Measurements from ENCODE around the gene FBXL7.

Gene FBXL7

DNA sequence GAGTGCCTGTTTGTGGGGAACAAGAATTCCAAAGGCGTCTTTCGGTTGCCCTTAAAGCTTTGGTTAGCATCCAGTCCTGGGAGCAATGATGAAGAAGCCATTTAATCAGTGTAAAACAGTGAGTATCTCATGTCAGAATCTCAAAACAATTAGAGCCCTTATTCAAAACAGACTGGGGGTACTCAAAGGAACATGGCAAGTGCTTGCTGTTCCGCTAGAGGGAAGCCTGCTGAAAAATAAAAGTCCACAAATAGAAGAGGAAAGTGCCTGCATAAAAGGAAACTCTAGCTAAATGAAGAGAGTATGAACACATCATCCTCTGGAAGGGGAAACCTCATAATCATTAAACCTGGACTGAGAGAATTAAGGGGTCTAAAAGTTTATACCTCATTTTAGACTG is 26.4 kb downstream of the FBXL7 start:
- Histone ChIP-seq H3K27me3 (ENCODE audit: insufficient read depth, low read length) (peaks cover 2% of the 10 kb centered on the region), H3K27ac (ENCODE audit: low read depth, low read length) (no peak overlapping the region), H3K4me1 (ENCODE audit: control insufficient read depth in 1 of 2, insufficient read depth in 2 of 2, low read length in 2 of 2) (no peaks in the 10 kb centered on the region), H3K79me2 (ENCODE audit: control insufficient read depth, insufficient read depth, low read length, poor library complexity) (no peaks in the 10 kb centered on the region), H4K91ac (ENCODE audit: low read depth, low read length) (no peak overlapping the region), H2AK5ac (ENCODE audit: low read length) (no peak overlapping the region), H3K4ac (ENCODE audit: low read depth, low read length) (no peak overlapping the region), H3K9me3 (ENCODE audit: insufficient read depth, low read depth, low read length) (no peaks in the 10 kb centered on the region), H3K23ac (ENCODE audit: low read length) (no peak overlapping the region), H3K4me2 (ENCODE audit: low read length) (no peak overlapping the region), H3K18ac (ENCODE audit: low read length) (no peak overlapping the region), H2AFZ (ENCODE audit: insufficient read depth, low read length, poor library complexity) (no peak overlapping the region), H2BK120ac (ENCODE audit: insufficient read depth, low read length, poor library complexity) (no peak overlapping the region), H4K8ac (ENCODE audit: low read depth, low read length) (no peak overlapping the region), H3K36me3 (ENCODE audit: control insufficient read depth in 1 of 2, insufficient read depth in 2 of 2, low read length in 2 of 2) (no peaks in the 10 kb centered on the region), H3K9ac (ENCODE audit: low read length) (no peak overlapping the region), H3K79me1 (ENCODE audit: low read length) (no peaks in the 10 kb centered on the region), H4K12ac (ENCODE audit: low read depth, low read length) (no peak overlapping the region), H3K4me3 (ENCODE audit: low read depth, low read length) (no peak overlapping the region), H3K14ac (ENCODE audit: low read length) (no peak overlapping the region), H2BK5ac (ENCODE audit: low read depth, low read length, poor library complexity) (no peak overlapping the region), H2BK12ac (ENCODE audit: low read length) (no peak overlapping the region)
- no peak for DNase-seq
- no CpG with 5 or more reads among the region's 3 CpGs for WGBS (ENCODE audit: extremely low coverage, insufficient coverage, insufficient read length)

DNA sequence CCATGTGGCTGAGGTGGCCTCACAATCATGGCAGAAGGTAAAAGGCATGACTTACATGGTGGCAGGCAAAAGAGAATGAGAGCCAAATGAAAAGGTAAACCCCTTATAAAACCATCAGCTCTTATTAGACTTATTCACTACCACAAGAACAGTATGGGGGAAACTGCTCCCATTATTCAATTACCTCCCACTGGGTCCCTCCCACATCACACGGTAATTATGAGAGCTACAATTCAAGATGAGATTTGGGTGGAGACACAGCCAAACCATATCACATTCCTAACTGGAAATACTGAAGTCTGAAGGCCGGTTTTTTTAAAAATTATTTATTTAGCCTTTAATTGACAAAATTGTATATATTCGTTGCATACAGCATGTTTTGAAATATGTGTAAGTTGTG is 28.5 kb downstream of the FBXL7 start:
- no CpG with 5 or more reads among the region's 3 CpGs for WGBS (ENCODE audit: extremely low coverage, insufficient coverage, insufficient read length)
- Histone ChIP-seq H2BK5ac (ENCODE audit: low read depth, low read length, poor library complexity) (no peak overlapping the region), H2AFZ (ENCODE audit: insufficient read depth, low read length, poor library complexity) (no peak overlapping the region)

DNA sequence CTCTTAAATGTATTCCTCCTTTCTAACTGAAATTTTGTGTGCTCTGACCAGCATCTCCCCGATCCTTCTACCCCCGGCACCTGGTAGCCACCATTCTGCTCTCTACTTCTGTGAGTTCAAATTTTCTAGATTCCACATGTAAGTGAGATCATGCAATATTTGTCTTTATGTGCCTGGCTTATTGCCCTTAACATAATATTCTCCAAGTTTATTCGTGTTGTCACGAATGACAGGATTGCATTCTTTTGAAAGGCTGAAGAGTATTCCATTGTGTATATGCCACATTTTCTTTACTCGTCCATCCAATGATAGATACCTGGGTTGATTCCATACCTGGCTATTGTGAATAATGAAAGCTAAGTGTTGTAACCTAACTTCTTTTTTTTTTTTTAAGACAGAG is 29.0 kb downstream of the FBXL7 start:
- Histone ChIP-seq H2BK120ac (ENCODE audit: insufficient read depth, low read length, poor library complexity) (no peak overlapping the region), H3K36me3 (ENCODE audit: control insufficient read depth in 1 of 2, insufficient read depth in 2 of 2, low read length in 2 of 2) (no peaks in the 10 kb centered on the region), H4K91ac (ENCODE audit: low read depth, low read length) (no peak overlapping the region), H3K27me3 (ENCODE audit: insufficient read depth, low read length) (peaks cover 2% of the 10 kb centered on the region), H2AFZ (ENCODE audit: insufficient read depth, low read length, poor library complexity) (no peak overlapping the region), H4K12ac (ENCODE audit: low read depth, low read length) (no peak overlapping the region), H2AK5ac (ENCODE audit: low read length) (no peak overlapping the region), H3K9me3 (ENCODE audit: insufficient read depth, low read depth, low read length) (no peaks in the 10 kb centered on the region), H4K8ac (ENCODE audit: low read depth, low read length) (no peak overlapping the region), H3K79me1 (ENCODE audit: low read length) (no peaks in the 10 kb centered on the region), H2BK12ac (ENCODE audit: low read length) (no peak overlapping the region), H3K23ac (ENCODE audit: low read length) (no peak overlapping the region), H3K79me2 (ENCODE audit: control insufficient read depth, insufficient read depth, low read length, poor library complexity) (no peaks in the 10 kb centered on the region), H2BK5ac (ENCODE audit: low read depth, low read length, poor library complexity) (no peak overlapping the region), H3K14ac (ENCODE audit: low read length) (no peak overlapping the region), H3K27ac (ENCODE audit: low read depth, low read length) (no peak overlapping the region), H3K4ac (ENCODE audit: low read depth, low read length) (no peak overlapping the region), H3K9ac (ENCODE audit: low read length) (no peak overlapping the region), H3K4me3 (ENCODE audit: low read depth, low read length) (no peak overlapping the region), H3K4me2 (ENCODE audit: low read length) (no peak overlapping the region), H3K18ac (ENCODE audit: low read length) (no peak overlapping the region), H3K4me1 (ENCODE audit: control insufficient read depth in 1 of 2, insufficient read depth in 2 of 2, low read length in 2 of 2) (no peaks in the 10 kb centered on the region)
- DNase-seq = no peak
- no CpG with 5 or more reads among the region's 5 CpGs for WGBS (ENCODE audit: extremely low coverage, insufficient coverage, insufficient read length)

More for the DNA sequence above, 28.5 kb downstream of the FBXL7 start:
- Histone ChIP-seq H3K36me3 (ENCODE audit: control insufficient read depth in 1 of 2, insufficient read depth in 2 of 2, low read length in 2 of 2) (no peaks in the 10 kb centered on the region), H3K4me3 (ENCODE audit: low read depth, low read length) (no peak overlapping the region), H3K4me2 (ENCODE audit: low read length) (no peak overlapping the region), H2BK120ac (ENCODE audit: insufficient read depth, low read length, poor library complexity) (no peak overlapping the region), H3K79me2 (ENCODE audit: control insufficient read depth, insufficient read depth, low read length, poor library complexity) (no peaks in the 10 kb centered on the region), H3K27me3 (ENCODE audit: insufficient read depth, low read length) (peaks cover 2% of the 10 kb centered on the region), H3K9ac (ENCODE audit: low read length) (no peak overlapping the region), H3K23ac (ENCODE audit: low read length) (no peak overlapping the region), H4K91ac (ENCODE audit: low read depth, low read length) (no peak overlapping the region), H2BK12ac (ENCODE audit: low read length) (no peak overlapping the region), H3K79me1 (ENCODE audit: low read length) (no peaks in the 10 kb centered on the region), H4K12ac (ENCODE audit: low read depth, low read length) (no peak overlapping the region), H3K9me3 (ENCODE audit: insufficient read depth, low read depth, low read length) (no peaks in the 10 kb centered on the region), H2AK5ac (ENCODE audit: low read length) (no peak overlapping the region), H3K18ac (ENCODE audit: low read length) (no peak overlapping the region), H3K27ac (ENCODE audit: low read depth, low read length) (no peak overlapping the region), H4K8ac (ENCODE audit: low read depth, low read length) (no peak overlapping the region), H3K4ac (ENCODE audit: low read depth, low read length) (no peak overlapping the region), H3K14ac (ENCODE audit: low read length) (no peak overlapping the region), H3K4me1 (ENCODE audit: control insufficient read depth in 1 of 2, insufficient read depth in 2 of 2, low read length in 2 of 2) (no peaks in the 10 kb centered on the region)
- DNase-seq = no peak

GRCh38 chr5:15529821-15530220 is 29.8 kb downstream of the FBXL7 start:
- Histone ChIP-seq H3K4me2 (ENCODE audit: low read length) (no peak overlapping the region), H2BK12ac (ENCODE audit: low read length) (no peak overlapping the region), H3K4me1 (ENCODE audit: control insufficient read depth in 1 of 2, insufficient read depth in 2 of 2, low read length in 2 of 2) (no peaks in the 10 kb centered on the region), H3K14ac (ENCODE audit: low read length) (no peak overlapping the region), H3K27me3 (ENCODE audit: insufficient read depth, low read length) (peaks cover 2% of the 10 kb centered on the region), H3K36me3 (ENCODE audit: control insufficient read depth in 1 of 2, insufficient read depth in 2 of 2, low read length in 2 of 2) (no peaks in the 10 kb centered on the region), H3K27ac (ENCODE audit: low read depth, low read length) (no peak overlapping the region), H3K4ac (ENCODE audit: low read depth, low read length) (no peak overlapping the region), H2BK120ac (ENCODE audit: insufficient read depth, low read length, poor library complexity) (no peak overlapping the region), H4K8ac (ENCODE audit: low read depth, low read length) (no peak overlapping the region), H3K9me3 (ENCODE audit: insufficient read depth, low read depth, low read length) (no peaks in the 10 kb centered on the region), H2AFZ (ENCODE audit: insufficient read depth, low read length, poor library complexity) (no peak overlapping the region), H4K91ac (ENCODE audit: low read depth, low read length) (no peak overlapping the region), H3K23ac (ENCODE audit: low read length) (no peak overlapping the region), H2BK5ac (ENCODE audit: low read depth, low read length, poor library complexity) (no peak overlapping the region), H3K9ac (ENCODE audit: low read length) (no peak overlapping the region), H2AK5ac (ENCODE audit: low read length) (no peak overlapping the region), H3K79me1 (ENCODE audit: low read length) (no peaks in the 10 kb centered on the region), H3K79me2 (ENCODE audit: control insufficient read depth, insufficient read depth, low read length, poor library complexity) (no peaks in the 10 kb centered on the region), H3K4me3 (ENCODE audit: low read depth, low read length) (no peak overlapping the region), H3K18ac (ENCODE audit: low read length) (no peak overlapping the region), H4K12ac (ENCODE audit: low read depth, low read length) (no peak overlapping the region)
- WGBS (ENCODE audit: extremely low coverage, insufficient coverage, insufficient read length) = no CpG with 5 or more reads among the region's 2 CpGs
- DNase-seq = no peak
